A673 (cell line): Measurements from ENCODE around the gene SRPK1.

Source experiments
- EZH2 ChIP-seq: fragments of 200-600 bp; sonication (generic); IDR thresholded peaks from 2 replicates; pipeline ENCODE4 v1.6.1; 2017; ENCODE audit warnings: borderline replicate concordance, low read depth, mild to moderate bottlenecking, mixed read lengths, antibody characterized with exemption, low read length; ENCODE audit not compliant: poor library complexity, severe bottlenecking
- TF ChIP-seq, protein P1 (sequence below): fragments of 300-800, 200-600 bp; sonication (generic); conservative IDR thresholded peaks from 2 replicates; pipeline ENCODE4 v1.5.1; 2017; ENCODE audit warnings: low read depth, mild to moderate bottlenecking, antibody characterized with exemption, low read length, moderate library complexity, mixed read lengths

DNA sequence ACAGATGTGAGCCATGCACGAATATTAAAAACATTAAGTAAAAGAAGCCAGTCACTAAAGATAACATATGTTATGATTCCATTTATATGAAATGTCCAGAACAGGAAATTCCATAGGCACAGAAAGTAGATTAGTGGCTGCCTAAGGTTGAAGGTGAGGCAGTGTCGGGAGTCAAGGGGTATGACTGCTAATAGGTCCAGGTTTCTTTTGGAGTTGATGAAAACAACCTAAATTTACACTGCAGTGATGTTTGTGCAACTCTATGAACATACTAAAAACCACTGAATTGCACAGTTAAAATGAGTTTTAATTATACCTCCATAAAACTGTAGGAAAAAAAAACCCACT, 14.4 kb downstream of the SRPK1 start:
- TF ChIP-seq, protein P1, sequence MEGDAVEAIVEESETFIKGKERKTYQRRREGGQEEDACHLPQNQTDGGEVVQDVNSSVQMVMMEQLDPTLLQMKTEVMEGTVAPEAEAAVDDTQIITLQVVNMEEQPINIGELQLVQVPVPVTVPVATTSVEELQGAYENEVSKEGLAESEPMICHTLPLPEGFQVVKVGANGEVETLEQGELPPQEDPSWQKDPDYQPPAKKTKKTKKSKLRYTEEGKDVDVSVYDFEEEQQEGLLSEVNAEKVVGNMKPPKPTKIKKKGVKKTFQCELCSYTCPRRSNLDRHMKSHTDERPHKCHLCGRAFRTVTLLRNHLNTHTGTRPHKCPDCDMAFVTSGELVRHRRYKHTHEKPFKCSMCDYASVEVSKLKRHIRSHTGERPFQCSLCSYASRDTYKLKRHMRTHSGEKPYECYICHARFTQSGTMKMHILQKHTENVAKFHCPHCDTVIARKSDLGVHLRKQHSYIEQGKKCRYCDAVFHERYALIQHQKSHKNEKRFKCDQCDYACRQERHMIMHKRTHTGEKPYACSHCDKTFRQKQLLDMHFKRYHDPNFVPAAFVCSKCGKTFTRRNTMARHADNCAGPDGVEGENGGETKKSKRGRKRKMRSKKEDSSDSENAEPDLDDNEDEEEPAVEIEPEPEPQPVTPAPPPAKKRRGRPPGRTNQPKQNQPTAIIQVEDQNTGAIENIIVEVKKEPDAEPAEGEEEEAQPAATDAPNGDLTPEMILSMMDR = no peak
- TF ChIP-seq EZH2 = no peak
